ENCODE measurements around the gene PER1. TPM values are rescaled to one million over a fixed set of nuclear protein-coding genes. Genes with fewer than 3 reads are reported as not detected.
"Not testable (repeated sequence)": the region's sequence is repeated elsewhere in the genome, so short reads cannot be mapped to it uniquely, and the experiment has no call there.

The PER1 gene
- total RNA-seq, 1 donor from 2014 or later: 13.1 TPM

DNA sequence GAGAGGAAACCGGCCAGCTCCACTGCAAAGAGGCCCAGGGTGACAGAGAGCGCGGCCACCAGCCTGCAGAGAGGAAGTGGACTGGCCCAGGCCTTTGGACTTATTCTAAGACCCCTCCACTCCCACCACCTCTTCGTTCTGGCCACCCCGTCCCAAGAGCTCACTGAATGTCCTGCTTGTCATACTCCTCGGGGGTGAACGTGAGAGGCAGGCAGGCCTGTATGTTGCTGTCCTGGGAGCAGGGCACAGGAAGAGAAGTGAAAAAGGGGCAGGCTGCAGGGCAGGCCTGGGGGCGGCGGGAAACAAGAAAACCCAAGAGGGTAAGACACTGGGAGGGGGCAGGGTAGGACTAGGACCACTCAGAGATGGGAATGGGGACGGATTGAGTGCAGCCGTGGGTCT is 23.6 kb upstream of the PER1 start:
- peak overlapping the region; percentile 77 for H3K4me3 ChIP-seq (ENCODE audit: low read depth, low read length)
- TF ChIP-seq, protein P1, sequence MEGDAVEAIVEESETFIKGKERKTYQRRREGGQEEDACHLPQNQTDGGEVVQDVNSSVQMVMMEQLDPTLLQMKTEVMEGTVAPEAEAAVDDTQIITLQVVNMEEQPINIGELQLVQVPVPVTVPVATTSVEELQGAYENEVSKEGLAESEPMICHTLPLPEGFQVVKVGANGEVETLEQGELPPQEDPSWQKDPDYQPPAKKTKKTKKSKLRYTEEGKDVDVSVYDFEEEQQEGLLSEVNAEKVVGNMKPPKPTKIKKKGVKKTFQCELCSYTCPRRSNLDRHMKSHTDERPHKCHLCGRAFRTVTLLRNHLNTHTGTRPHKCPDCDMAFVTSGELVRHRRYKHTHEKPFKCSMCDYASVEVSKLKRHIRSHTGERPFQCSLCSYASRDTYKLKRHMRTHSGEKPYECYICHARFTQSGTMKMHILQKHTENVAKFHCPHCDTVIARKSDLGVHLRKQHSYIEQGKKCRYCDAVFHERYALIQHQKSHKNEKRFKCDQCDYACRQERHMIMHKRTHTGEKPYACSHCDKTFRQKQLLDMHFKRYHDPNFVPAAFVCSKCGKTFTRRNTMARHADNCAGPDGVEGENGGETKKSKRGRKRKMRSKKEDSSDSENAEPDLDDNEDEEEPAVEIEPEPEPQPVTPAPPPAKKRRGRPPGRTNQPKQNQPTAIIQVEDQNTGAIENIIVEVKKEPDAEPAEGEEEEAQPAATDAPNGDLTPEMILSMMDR (conservative IDR thresholded peaks at IDR 0.05; ENCODE audit: low read depth, low read length): no peak
- no peak for DNase-seq (ENCODE audit: low read depth)

DNA sequence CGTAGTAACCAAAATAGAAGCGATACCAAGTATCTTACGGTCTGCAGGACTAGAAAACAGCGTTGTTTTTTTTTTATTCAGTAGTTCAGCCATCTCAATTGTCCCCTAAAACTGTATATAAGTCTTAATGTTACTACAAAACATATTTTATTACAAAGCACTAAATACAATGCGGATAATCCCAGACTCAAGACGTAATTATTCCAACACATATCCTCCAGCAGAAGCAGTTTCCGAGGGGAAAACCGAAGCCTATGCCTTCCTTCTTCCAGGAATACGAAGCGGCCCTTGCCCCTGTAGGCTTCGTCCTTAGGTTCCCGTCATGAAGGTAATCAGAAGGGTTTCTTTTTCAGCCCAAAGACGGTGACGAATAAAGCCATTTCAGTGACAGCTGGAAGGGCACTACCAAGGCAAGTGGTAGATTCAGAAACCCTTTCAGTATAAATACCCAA is 21.7 kb upstream of the PER1 start:
- DNase-seq (ENCODE audit: low read depth): no peak
- TF ChIP-seq, protein P1 (conservative IDR thresholded peaks at IDR 0.05; ENCODE audit: low read depth, low read length): no peak
- peak overlapping the region; percentile 57 for H3K4me3 ChIP-seq (ENCODE audit: low read depth, low read length)

DNA sequence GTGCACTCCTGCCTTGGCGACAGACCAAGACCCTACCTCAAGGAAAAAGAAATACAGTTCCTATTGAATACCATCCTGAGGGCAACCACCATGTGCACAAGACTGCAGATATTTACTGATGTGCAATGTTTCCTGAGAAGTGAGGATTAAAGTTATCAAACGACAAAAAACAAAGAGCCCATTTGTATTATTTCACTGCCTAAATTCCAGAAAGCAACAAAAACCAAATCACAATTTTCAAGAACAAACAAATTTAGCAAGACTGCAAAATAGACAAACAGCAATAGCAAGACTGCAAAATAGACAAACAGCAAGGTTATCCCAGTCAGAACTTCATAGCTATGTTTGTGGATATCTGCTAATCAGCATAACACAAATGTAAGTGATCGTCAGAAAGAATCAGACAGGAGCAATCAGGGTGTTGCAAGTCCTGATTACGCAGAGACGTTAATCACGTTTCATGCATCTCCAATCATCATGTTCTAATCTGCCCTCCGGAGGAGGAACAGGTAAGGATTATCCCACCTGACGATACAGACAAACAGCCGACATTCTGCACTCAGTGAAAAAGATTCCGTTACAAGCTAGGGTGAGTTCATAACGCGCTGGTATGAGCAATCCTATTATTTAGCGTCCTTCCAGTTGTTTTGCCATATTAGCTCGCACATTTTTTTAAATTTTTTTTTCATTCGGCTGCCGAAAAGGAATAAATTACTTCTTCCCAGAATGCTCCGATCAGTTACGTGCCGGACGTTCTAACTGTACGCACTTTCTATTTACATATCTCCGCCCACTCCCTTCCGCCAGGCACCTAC is 21.1 kb upstream of the PER1 start:
- TF ChIP-seq, protein P1 (conservative IDR thresholded peaks at IDR 0.05; ENCODE audit: low read depth, low read length): no peak
- H3K4me3 ChIP-seq (ENCODE audit: low read depth, low read length): peak overlapping the region; percentile 57
- DNase-seq (ENCODE audit: low read depth): peak; percentile 98

DNA sequence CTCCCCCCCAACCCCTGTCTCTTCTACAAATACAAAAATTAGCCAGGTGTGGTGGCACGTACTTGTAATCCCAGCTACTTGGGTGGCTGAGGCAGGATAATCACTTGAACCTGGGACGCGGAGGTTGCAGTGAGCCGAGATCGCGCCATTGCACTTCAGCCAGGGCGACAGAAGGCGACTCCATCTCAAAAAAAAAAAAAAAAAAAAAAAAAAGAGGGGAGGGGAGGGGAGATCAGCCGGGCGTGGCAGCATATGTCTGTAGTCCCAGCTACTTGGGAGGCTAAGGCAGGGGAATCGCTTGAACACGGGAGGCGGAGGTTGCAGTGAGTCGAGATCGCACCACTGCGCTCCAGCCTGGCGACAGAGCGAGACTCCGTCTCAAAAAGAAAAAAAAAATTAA is 18.0 kb upstream of the PER1 start:
- peak overlapping the region; percentile 13 for H3K4me3 ChIP-seq (ENCODE audit: low read depth, low read length)
- not testable (repeated sequence) for DNase-seq (ENCODE audit: low read depth)

DNA sequence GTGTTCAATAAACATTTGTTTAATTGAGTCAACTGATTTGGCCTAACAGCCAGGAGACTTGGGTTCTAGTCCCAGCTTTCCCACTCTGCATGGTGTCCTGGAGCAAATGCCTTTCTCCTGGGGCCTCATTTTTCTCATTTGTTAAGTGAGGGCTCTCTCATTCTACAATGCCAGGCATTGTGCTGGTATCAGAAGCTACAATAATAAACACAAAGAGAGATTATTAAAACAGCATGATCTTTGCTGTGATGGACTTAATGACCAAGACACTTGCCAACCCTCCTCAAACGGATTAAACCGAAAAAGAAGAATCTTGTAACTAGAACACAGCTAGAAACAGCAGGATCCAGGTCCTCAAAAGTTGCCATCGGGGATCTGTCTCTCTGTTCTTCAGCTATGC is 15.3 kb upstream of the PER1 start:
- TF ChIP-seq, protein P1 (conservative IDR thresholded peaks at IDR 0.05; ENCODE audit: low read depth, low read length): no peak
- no peak for DNase-seq (ENCODE audit: low read depth)
- H3K4me3 ChIP-seq (ENCODE audit: low read depth, low read length): no peak overlapping the region

DNA sequence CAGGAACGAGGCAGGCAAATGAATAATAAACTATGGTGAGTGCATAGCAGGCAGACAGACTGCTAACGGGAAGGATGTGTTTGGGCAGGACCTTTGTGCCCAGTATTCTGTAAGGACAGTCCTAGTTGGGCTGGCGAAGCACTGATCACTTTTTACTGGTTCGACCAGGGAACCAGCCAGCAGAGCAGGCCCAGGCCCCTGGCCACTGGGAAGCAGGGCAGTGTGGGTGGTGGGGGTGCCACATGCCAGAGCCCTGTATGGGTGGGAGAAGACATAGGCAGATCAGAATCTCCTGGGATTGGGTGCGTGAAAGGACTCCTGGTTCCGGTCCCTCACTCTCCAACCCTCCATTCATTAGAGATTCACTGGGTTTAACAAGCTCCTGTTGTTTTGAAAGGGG is 14.5 kb upstream of the PER1 start:
- no peak for DNase-seq (ENCODE audit: low read depth)
- no peak overlapping the region for H3K4me3 ChIP-seq (ENCODE audit: low read depth, low read length)

DNA sequence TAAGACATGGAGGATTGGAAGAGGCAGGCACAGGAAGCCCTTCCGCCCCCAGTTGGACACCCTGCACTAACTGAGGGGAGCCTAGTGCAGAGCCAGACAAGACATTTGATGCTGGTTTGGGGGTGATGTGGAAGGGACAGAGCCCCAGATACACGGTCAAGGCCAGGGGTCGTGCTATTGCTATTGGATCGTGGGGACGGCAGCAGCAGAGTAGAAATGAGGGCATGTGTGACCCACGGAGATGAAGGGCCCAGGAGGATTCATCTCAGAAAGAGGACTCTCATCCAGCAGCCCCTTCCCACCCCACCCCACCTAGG is 12.6 kb upstream of the PER1 start:
- DNase-seq (ENCODE audit: low read depth): no peak
- H3K4me3 ChIP-seq (ENCODE audit: low read depth, low read length): no peak overlapping the region
- TF ChIP-seq, protein P1 (conservative IDR thresholded peaks at IDR 0.05; ENCODE audit: low read depth, low read length): no peak

More for the DNA sequence above, 14.5 kb upstream of the PER1 start:
- TF ChIP-seq, protein P1 (conservative IDR thresholded peaks at IDR 0.05; ENCODE audit: low read depth, low read length): no peak

Measured in epithelial cell of proximal tubule (primary cell).